GM23338 (cell line): ENCODE measurements around the gene FNDC1.

Experiments used
- CREB1 ChIP-seq: fragments of 250-450 bp; sonication (Bioruptor Pico); IDR thresholded peaks from 2 replicates; pipeline ENCODE4 v1.5.0; 2020; ENCODE audit warnings: low read depth, mild to moderate bottlenecking, moderate library complexity
- EZH2 ChIP-seq: fragments of 200-600 bp; sonication (generic); IDR thresholded peaks from one replicate; pipeline ENCODE4 v1.8.0; 2017; ENCODE audit warnings: antibody characterized with exemption, mild to moderate bottlenecking, low read depth; ENCODE audit not compliant: unreplicated experiment
- EZH2phosphoT487 ChIP-seq: fragments of 200-600 bp; sonication (generic); IDR thresholded peaks from one replicate; pipeline ENCODE4 v1.8.1; 2018; ENCODE audit warnings: antibody characterized with exemption; ENCODE audit not compliant: unreplicated experiment
- JUNB ChIP-seq: IDR thresholded peaks from one replicate; pipeline ENCODE4 v1.6.1; 2016; ENCODE audit warnings: antibody characterized with exemption; ENCODE audit not compliant: unreplicated experiment
- NANOG ChIP-seq: IDR thresholded peaks from 2 replicates; pipeline ENCODE4 v1.6.1; 2016; ENCODE audit warnings: antibody characterized with exemption, borderline replicate concordance
- POLR2AphosphoS5 ChIP-seq: IDR thresholded peaks from 2 replicates; pipeline ENCODE4 v1.6.1; 2016; ENCODE audit warnings: antibody characterized with exemption, low read depth
- STAT1 ChIP-seq: IDR thresholded peaks from one replicate; pipeline ENCODE4 v1.6.1; 2016; ENCODE audit warnings: antibody characterized with exemption; ENCODE audit not compliant: unreplicated experiment
- ZNF331 ChIP-seq: fragments of 250-450 bp; sonication (Bioruptor Pico); IDR thresholded peaks from 2 replicates; pipeline ENCODE4 v1.5.0; 2020; ENCODE audit warnings: low read depth, mild to moderate bottlenecking, moderate library complexity
- TF ChIP-seq, protein P1 (sequence below), 2 experiments: fragments of 200-600 bp in 1 of 2; sonication (generic) in 1 of 2; conservative IDR thresholded peaks; 2 replicates each; pipeline versions ENCODE4 v1.5.1 to v1.6.1; 2016 to 2017; ENCODE audit warnings: antibody characterized with exemption in 2 of 2, low read depth in 2 of 2, mild to moderate bottlenecking in 2 of 2, moderate library complexity in 1 of 2
- TF ChIP-seq, protein P2 (sequence below): IDR thresholded peaks from one replicate; pipeline ENCODE4 v1.6.1; 2018; ENCODE audit warnings: antibody characterized with exemption; ENCODE audit not compliant: unreplicated experiment
- TF ChIP-seq, protein P3 (sequence below): IDR thresholded peaks from 2 replicates; pipeline ENCODE4 v1.6.1; 2016; ENCODE audit warnings: antibody characterized with exemption
- TF ChIP-seq, protein P4 (sequence below): fragments of 250-450 bp; sonication (Bioruptor Pico); IDR thresholded peaks from 2 replicates; pipeline ENCODE4 v1.5.0; 2020; ENCODE audit warnings: mild to moderate bottlenecking, moderate library complexity

DNA sequence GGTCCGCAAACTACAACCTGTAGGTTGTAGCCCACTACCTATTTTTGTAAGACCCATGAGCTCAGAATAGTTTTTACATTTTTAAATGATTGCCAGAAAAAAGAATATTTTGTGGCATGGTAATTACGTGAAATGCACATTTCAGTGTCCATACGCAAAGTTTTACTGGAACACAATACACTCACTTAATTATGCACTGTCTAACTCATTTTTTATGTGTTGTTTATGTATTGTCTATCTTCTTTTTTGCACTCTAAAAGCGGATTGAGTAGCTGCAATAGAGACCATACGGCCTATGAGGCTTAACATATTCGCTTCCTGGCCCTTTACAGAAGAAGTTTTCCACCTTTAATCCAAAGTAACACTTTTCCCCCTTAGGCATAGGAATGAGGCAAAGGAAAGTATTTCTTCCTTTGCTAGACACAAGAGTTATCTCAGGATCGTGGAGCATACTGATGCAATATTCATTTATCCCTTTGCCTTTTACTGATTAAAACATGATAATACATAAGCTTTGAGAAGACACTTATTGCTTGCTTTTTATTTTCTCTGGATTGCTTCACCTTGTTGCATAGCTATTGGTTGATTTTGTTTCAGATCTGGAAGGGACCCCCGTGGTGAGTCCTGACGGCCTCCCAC lies 69.8 kb downstream of the FNDC1 start:
- TF ChIP-seq, protein P1, sequence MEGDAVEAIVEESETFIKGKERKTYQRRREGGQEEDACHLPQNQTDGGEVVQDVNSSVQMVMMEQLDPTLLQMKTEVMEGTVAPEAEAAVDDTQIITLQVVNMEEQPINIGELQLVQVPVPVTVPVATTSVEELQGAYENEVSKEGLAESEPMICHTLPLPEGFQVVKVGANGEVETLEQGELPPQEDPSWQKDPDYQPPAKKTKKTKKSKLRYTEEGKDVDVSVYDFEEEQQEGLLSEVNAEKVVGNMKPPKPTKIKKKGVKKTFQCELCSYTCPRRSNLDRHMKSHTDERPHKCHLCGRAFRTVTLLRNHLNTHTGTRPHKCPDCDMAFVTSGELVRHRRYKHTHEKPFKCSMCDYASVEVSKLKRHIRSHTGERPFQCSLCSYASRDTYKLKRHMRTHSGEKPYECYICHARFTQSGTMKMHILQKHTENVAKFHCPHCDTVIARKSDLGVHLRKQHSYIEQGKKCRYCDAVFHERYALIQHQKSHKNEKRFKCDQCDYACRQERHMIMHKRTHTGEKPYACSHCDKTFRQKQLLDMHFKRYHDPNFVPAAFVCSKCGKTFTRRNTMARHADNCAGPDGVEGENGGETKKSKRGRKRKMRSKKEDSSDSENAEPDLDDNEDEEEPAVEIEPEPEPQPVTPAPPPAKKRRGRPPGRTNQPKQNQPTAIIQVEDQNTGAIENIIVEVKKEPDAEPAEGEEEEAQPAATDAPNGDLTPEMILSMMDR (conservative IDR thresholded peaks at IDR 0.05; ENCODE audit: low read depth in 2 of 2) = no peak
- TF ChIP-seq JUNB (no peak), POLR2AphosphoS5 (no peak), EZH2 (no peak), EZH2phosphoT487 (no peak), CREB1 (CRISPR knock-in tag) (no peak), ZNF331 (CRISPR knock-in tag) (no peak), NANOG (no peak), STAT1 (no peak)
- TF ChIP-seq, protein P2, sequence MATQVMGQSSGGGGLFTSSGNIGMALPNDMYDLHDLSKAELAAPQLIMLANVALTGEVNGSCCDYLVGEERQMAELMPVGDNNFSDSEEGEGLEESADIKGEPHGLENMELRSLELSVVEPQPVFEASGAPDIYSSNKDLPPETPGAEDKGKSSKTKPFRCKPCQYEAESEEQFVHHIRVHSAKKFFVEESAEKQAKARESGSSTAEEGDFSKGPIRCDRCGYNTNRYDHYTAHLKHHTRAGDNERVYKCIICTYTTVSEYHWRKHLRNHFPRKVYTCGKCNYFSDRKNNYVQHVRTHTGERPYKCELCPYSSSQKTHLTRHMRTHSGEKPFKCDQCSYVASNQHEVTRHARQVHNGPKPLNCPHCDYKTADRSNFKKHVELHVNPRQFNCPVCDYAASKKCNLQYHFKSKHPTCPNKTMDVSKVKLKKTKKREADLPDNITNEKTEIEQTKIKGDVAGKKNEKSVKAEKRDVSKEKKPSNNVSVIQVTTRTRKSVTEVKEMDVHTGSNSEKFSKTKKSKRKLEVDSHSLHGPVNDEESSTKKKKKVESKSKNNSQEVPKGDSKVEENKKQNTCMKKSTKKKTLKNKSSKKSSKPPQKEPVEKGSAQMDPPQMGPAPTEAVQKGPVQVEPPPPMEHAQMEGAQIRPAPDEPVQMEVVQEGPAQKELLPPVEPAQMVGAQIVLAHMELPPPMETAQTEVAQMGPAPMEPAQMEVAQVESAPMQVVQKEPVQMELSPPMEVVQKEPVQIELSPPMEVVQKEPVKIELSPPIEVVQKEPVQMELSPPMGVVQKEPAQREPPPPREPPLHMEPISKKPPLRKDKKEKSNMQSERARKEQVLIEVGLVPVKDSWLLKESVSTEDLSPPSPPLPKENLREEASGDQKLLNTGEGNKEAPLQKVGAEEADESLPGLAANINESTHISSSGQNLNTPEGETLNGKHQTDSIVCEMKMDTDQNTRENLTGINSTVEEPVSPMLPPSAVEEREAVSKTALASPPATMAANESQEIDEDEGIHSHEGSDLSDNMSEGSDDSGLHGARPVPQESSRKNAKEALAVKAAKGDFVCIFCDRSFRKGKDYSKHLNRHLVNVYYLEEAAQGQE = no peak
- TF ChIP-seq, protein P3, sequence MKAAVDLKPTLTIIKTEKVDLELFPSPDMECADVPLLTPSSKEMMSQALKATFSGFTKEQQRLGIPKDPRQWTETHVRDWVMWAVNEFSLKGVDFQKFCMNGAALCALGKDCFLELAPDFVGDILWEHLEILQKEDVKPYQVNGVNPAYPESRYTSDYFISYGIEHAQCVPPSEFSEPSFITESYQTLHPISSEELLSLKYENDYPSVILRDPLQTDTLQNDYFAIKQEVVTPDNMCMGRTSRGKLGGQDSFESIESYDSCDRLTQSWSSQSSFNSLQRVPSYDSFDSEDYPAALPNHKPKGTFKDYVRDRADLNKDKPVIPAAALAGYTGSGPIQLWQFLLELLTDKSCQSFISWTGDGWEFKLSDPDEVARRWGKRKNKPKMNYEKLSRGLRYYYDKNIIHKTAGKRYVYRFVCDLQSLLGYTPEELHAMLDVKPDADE = no peak
- TF ChIP-seq, protein P4, sequence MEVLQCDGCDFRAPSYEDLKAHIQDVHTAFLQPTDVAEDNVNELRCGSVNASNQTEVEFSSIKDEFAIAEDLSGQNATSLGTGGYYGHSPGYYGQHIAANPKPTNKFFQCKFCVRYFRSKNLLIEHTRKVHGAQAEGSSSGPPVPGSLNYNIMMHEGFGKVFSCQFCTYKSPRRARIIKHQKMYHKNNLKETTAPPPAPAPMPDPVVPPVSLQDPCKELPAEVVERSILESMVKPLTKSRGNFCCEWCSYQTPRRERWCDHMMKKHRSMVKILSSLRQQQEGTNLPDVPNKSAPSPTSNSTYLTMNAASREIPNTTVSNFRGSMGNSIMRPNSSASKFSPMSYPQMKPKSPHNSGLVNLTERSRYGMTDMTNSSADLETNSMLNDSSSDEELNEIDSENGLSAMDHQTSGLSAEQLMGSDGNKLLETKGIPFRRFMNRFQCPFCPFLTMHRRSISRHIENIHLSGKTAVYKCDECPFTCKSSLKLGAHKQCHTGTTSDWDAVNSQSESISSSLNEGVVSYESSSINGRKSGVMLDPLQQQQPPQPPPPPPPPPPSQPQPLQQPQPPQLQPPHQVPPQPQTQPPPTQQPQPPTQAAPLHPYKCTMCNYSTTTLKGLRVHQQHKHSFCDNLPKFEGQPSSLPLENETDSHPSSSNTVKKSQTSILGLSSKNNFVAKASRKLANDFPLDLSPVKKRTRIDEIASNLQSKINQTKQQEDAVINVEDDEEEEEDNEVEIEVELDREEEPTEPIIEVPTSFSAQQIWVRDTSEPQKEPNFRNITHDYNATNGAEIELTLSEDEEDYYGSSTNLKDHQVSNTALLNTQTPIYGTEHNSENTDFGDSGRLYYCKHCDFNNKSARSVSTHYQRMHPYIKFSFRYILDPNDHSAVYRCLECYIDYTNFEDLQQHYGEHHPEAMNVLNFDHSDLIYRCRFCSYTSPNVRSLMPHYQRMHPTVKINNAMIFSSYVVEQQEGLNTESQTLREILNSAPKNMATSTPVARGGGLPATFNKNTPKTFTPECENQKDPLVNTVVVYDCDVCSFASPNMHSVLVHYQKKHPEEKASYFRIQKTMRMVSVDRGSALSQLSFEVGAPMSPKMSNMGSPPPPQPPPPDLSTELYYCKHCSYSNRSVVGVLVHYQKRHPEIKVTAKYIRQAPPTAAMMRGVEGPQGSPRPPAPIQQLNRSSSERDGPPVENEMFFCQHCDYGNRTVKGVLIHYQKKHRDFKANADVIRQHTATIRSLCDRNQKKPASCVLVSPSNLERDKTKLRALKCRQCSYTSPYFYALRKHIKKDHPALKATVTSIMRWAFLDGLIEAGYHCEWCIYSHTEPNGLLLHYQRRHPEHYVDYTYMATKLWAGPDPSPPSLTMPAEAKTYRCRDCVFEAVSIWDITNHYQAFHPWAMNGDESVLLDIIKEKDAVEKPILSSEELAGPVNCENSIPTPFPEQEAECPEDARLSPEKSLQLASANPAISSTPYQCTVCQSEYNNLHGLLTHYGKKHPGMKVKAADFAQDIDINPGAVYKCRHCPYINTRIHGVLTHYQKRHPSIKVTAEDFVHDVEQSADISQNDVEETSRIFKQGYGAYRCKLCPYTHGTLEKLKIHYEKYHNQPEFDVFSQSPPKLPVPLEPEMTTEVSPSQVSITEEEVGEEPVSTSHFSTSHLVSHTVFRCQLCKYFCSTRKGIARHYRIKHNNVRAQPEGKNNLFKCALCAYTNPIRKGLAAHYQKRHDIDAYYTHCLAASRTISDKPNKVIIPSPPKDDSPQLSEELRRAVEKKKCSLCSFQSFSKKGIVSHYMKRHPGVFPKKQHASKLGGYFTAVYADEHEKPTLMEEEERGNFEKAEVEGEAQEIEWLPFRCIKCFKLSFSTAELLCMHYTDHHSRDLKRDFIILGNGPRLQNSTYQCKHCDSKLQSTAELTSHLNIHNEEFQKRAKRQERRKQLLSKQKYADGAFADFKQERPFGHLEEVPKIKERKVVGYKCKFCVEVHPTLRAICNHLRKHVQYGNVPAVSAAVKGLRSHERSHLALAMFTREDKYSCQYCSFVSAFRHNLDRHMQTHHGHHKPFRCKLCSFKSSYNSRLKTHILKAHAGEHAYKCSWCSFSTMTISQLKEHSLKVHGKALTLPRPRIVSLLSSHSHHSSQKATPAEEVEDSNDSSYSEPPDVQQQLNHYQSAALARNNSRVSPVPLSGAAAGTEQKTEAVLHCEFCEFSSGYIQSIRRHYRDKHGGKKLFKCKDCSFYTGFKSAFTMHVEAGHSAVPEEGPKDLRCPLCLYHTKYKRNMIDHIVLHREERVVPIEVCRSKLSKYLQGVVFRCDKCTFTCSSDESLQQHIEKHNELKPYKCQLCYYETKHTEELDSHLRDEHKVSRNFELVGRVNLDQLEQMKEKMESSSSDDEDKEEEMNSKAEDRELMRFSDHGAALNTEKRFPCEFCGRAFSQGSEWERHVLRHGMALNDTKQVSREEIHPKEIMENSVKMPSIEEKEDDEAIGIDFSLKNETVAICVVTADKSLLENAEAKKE = no peak
